Peyer's patch (tissue), 4 donors: Measurements from ENCODE around the gene KRT17.

Experiments
- POLR2A ChIP-seq, 2 donors: fragments of 450-650 bp; IDR thresholded peaks; one replicate each; pipeline ENCODE4 v1.5.1; 2017; ENCODE audit warnings: antibody characterized with exemption in 2 of 2, mild to moderate bottlenecking in 2 of 2, moderate library complexity in 2 of 2
- TF ChIP-seq, protein P1 (sequence below), 6 experiments: fragments of 450-650 bp in 4 of 6; fragments of 200-600 bp in 2 of 6; sonication (generic) in 1 of 6; IDR thresholded peaks; one replicate each; pipeline ENCODE4 v1.5.1; 2017 to 2019; ENCODE audit warnings: antibody characterized with exemption in 6 of 6, mild to moderate bottlenecking in 3 of 6, moderate library complexity in 1 of 6

DNA sequence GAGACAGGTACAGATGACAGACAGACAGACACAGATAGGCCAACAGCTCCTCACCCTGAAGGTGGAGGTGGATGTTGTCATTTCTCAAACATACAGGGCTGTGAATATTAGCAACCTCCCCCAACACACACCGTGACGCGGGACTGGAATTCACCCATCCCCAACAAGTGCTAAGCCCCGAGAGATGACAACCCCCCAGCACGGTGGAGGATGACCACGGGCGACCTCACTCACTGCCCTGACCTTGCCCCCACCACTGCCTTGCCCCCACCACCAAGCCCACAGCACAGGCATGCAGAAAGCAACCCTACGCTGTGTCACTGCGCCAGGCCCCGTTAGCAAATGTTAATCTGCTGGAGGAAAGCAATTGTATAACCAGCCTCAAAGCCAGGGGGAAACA is 4.9 kb upstream of the KRT17 start:
- TF ChIP-seq POLR2A (IDR thresholded peaks at IDR 0.05), result no peak
- TF ChIP-seq, protein P1, sequence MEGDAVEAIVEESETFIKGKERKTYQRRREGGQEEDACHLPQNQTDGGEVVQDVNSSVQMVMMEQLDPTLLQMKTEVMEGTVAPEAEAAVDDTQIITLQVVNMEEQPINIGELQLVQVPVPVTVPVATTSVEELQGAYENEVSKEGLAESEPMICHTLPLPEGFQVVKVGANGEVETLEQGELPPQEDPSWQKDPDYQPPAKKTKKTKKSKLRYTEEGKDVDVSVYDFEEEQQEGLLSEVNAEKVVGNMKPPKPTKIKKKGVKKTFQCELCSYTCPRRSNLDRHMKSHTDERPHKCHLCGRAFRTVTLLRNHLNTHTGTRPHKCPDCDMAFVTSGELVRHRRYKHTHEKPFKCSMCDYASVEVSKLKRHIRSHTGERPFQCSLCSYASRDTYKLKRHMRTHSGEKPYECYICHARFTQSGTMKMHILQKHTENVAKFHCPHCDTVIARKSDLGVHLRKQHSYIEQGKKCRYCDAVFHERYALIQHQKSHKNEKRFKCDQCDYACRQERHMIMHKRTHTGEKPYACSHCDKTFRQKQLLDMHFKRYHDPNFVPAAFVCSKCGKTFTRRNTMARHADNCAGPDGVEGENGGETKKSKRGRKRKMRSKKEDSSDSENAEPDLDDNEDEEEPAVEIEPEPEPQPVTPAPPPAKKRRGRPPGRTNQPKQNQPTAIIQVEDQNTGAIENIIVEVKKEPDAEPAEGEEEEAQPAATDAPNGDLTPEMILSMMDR (IDR thresholded peaks at IDR 0.05), result no peak
